Measurements from ENCODE around the gene SLC45A2.

SLC45A2 gene

DNA sequence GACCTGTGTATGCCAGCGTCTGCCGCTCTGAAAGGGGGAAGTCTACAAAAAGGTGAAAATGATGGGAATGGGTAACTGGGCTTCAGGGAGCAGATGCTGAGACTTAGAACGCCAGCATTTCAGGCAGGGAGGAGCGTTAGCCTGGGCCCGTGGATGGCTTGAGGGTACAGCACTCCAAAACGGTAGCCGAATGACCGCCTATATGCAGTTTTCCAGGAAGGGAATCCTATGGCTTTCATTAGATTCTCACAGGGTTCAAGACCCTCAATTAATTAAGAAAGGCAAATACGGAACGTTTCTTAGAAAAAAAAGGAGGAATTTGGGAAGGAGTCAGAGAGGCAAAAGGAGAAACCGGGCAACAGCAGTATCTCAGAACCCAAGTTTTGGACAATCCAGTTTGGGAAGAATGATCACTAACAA, 22.7 kb upstream of the SLC45A2 start:
- DNase-seq (ENCODE audit: low read depth in 2 of 2): no peak

- DNase-seq (ENCODE audit: low read depth in 2 of 2): no peak
These were observed 21.2 kb upstream of the SLC45A2 start for GRCh38 chr5:34005681-34006080.

DNA sequence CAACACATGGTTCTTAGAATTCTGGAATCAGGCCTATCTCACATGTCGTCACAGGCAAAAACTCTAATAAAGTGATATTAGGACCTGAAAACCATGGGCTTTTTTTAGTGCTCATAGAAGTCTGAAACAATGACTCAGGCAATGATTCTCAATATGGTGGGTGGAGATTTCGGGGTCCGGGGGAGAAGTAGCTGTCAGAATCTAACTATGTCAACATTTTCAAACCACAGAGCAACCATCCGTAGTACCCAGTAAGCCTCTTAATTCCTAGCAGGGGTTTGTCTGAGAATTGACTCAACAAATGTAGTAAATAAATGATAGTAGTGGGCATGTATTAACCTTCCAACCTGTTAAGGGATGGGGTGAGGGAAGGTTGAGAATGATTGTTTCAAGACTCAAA, 20.7 kb upstream of the SLC45A2 start:
- no peak for DNase-seq (ENCODE audit: low read depth in 2 of 2)

DNA sequence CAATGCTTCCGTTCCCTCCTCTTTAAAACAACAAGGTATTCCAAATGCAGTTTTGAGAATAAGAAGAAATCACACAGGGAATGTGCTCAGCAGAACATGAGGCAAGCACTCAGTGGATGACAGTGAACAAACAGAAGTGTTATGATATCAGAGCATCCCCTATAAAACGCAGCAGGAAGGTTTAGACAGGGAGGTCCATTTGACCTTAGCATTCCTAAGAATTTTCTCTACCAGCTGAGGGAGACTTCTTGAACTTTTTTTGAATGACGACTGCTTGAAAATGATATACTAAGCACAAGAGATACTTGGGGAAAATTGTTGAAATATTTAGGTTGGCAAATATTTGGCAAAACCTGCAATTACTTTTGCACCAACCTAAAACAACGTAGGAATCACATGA, 19.4 kb upstream of the SLC45A2 start:
- DNase-seq (ENCODE audit: low read depth in 2 of 2): no peak

GRCh38 chr5:34002629-34003328, 18.3 kb upstream of the SLC45A2 start:
- no peak for DNase-seq (ENCODE audit: low read depth in 2 of 2)

GRCh38 chr5:34001241-34001841, 16.8 kb upstream of the SLC45A2 start:
- DNase-seq (ENCODE audit: low read depth in 2 of 2): no peak

GRCh38 chr5:33999978-34000377, 15.5 kb upstream of the SLC45A2 start:
- no peak for DNase-seq (ENCODE audit: low read depth in 2 of 2)

DNA sequence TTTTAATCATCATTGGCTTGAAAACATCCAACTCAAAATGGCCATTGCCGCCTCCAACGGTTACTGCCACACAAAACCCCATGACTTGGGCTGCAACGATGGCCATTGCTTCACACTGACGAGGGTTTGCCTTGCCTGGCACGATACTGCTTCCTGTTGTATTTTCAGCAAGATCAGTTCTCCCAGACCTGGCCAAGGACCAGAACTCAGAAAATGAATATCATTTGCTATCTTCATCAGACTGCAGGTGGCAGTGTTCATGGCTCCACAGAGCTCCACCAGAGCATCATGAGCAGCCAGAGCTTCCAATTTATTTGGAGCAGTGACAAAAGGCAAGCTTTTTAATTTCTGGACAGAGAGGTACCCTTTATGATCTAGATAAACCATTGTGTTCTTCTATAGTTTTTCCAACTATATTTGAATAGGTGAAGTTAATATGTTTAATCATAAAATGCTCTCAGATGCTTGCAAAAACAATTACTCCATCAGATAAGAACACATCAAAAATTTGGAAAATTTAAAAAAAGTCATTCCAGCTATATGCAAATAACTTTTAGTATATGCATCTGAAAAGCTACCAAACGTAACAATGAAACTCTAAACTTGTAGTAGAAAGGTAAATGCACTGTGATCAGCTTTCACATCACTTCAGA, 13.0 kb upstream of the SLC45A2 start:
- DNase-seq (ENCODE audit: low read depth in 2 of 2): no peak

DNA sequence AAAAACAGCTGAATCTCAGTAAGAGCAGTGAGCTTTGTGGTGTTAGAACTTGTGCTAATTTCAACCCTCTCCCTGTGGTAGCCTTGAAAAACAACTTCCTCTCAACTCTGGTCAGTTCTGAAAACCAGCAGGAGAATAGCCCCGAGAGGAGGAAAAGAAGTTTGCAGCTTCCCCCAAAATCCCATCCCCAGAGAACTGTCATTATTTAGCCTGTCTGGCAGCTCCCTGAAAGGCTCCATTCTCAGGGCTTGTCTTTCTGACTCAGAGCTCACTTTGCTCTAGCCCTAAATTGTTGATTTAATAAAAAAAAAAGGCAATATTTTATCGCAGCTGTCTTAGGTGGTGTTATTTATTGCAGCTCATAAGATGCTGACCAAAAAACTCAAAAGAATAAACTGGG, 11.4 kb upstream of the SLC45A2 start:
- no peak for DNase-seq (ENCODE audit: low read depth in 2 of 2)

DNA sequence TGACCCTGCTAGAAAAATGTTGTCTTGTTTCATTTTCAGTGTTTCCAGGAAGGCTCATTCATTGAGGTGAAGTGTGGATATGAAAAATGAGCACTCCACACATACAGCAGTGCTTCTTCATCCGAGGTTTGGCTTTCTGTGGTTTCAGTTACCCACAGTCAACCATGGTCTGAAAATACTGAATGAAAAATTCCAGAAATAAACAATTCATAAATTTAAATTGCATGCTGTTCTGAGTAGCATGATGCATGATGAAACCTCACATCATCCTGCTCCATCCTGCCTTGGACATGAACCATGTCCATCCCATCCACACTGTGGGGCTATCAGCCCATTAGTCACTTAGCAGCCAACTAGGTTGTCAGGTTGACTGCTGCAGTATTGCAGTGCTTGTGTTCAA, 10.4 kb upstream of the SLC45A2 start:
- DNase-seq (ENCODE audit: low read depth in 2 of 2): no peak

DNA sequence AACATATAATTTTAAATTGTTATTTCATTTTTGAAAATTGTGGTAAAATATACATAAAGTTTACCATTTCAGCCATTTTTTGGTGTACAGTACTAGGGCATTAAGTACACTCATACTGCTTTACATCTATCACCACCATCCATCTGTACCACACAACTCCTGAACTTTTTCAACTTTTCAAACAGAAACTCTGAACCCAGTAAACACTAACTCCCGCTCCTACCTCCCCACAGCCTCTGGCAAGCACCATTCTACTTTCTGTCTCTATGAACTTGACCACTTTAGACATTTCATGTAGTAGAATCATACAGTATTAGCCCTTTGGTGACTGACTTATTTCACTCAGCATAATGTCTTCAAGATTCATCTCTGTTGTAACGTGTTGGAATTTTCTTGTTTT, 8.4 kb upstream of the SLC45A2 start:
- no peak for DNase-seq (ENCODE audit: low read depth in 2 of 2)

- DNase-seq (ENCODE audit: low read depth in 2 of 2): no peak
These were observed 954 bp upstream of the SLC45A2 start for GRCh38 chr5:33985447-33985846.

DNA sequence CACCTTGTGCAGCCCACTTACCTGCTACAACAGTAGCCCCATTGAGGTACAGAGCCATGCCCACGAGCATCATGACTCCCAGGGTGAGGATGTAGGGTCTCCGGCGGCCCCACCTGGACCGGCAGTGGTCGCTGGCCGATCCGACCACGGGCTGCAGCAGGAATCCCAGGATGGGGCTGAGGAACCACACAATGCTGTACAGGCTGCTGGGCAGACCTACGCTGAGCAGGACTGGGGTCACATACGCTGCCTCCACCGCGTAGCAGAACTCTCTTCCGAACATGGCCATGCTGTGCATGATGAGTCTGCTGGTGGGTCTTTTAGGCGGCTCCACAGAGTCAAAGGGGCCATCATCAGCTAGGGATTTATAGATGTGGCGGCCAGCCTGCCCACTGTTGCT, 315 bp downstream of the SLC45A2 start:
- no peak for DNase-seq (ENCODE audit: low read depth in 2 of 2)

GRCh38 chr5:33981408-33982162, 2.9 kb downstream of the SLC45A2 start:
- DNase-seq (ENCODE audit: low read depth in 2 of 2): no peak

DNA sequence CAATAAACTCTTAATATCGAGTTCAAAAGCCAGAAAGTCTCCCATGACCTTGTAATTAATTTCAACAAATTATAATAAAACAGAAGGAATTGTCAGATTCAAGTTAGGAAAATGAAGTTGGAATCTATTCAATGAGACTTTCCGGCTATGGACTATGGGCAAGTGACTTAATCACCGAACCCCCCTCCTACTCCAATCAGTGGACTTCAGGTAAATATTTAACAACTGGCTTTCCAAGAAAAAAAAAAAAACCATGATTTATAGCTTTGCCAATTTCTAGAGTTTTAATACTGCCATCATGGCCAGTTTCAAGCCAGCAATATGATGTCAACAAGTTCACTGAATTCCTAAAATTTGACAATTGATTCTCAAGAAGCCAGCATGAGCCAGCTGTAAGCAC, 4.5 kb downstream of the SLC45A2 start:
- DNase-seq (ENCODE audit: low read depth in 2 of 2): no peak

DNA sequence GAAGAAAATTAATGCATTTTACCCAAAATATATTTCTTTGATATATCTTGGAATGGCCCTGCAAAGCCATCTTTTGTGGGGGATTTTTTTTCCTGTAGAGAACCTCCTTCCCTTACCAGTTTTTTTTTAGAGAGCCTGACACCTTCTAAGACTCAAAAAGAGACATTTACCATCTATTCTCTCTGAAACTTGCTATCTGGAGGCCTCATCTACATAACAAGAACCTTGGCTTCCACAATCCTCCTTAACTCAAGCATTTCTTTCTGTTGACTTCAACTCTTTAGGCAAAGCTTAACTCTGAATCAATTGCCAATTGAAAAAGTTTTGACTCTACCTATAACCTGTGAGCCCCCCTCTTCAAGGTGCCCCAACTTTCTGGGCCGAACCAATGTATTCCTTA, 6.2 kb downstream of the SLC45A2 start:
- no peak for DNase-seq (ENCODE audit: low read depth in 2 of 2)

- DNase-seq (ENCODE audit: low read depth in 2 of 2): no peak
These were observed 8.2 kb downstream of the SLC45A2 start for GRCh38 chr5:33976307-33976706.

DNA sequence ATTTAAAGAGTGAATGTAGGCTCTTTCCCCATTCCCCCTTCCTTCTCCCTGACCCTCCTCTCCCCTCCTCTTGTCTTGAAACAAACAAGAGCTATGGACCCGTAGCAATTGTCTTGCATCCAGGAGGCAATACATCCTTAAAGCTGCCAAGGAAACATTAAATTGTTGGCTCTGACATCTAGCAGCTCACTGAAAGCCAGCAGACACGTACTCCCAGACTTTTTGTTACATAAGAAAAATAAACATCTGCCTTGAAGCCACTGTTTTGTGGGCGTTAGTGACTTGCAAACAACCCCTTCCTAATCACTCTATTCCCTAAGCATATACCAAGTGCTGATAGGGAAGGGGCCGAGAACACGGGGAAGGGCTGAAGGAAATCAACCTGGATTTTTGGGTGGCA, 8.6 kb downstream of the SLC45A2 start:
- no peak for DNase-seq (ENCODE audit: low read depth in 2 of 2)

DNA sequence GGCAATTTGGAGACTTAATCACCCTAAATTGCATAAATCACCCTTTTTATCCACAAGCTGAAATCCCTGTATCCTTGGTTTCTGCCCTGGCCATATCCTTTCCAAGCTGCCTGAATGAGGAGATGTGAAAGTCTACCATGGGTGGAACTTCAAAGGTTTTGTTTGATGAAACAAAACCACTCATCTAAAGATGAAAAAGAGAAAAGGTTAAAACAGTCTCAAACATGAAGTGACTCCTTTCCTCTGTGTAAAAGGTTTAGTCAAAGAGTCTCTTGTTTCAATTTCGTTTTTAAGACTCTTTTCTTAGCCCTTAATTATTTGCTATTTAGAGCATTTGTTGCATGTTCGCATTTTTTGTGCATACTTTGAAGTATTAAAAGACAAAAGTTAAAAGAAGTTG, 11.2 kb downstream of the SLC45A2 start:
- no peak for DNase-seq (ENCODE audit: low read depth in 2 of 2)

GRCh38 chr5:33969572-33970452, 14.7 kb downstream of the SLC45A2 start:
- DNase-seq (ENCODE audit: low read depth in 2 of 2): no peak

- no peak for DNase-seq (ENCODE audit: low read depth in 2 of 2)
These were observed 16.1 kb downstream of the SLC45A2 start for GRCh38 chr5:33968211-33969005.
